ENCODE results near the gene CSMD2.

CSMD2 gene

GRCh38 chr1:33736496-33736895 lies 428.5 kb downstream of the CSMD2 start:
- no peaks in the 10 kb centered on the region for H3K4me1 Mint-ChIP-seq
- H3K4me3 Mint-ChIP-seq = no peak overlapping the region
- ATAC-seq (replicated peaks; ENCODE audit: extremely low read depth, poor library complexity, severe bottlenecking) (no peak), DNase-seq (ENCODE audit: low spot score in 2 of 2) (no peak)
- H3K27me3 Mint-ChIP-seq = peaks cover 64% of the 10 kb centered on the region
- H3K27ac Mint-ChIP-seq (ENCODE audit: low read depth) = no peak overlapping the region
- H3K36me3 Mint-ChIP-seq (ENCODE audit: insufficient read depth) = no peaks in the 10 kb centered on the region
- H3K9me3 Mint-ChIP-seq = no peaks in the 10 kb centered on the region

- no peak for DNase-seq (ENCODE audit: low spot score in 2 of 2)
- no peaks in the 10 kb centered on the region for H3K9me3 Mint-ChIP-seq
- no peaks in the 10 kb centered on the region for H3K36me3 Mint-ChIP-seq (ENCODE audit: insufficient read depth)
- no peak overlapping the region for H3K27ac Mint-ChIP-seq (ENCODE audit: low read depth)
- H3K4me1 Mint-ChIP-seq = no peaks in the 10 kb centered on the region
- no peak for ATAC-seq (replicated peaks; ENCODE audit: extremely low read depth, poor library complexity, severe bottlenecking)
- H3K27me3 Mint-ChIP-seq = peaks cover 56% of the 10 kb centered on the region
- H3K4me3 Mint-ChIP-seq = no peak overlapping the region
These were observed 429.4 kb downstream of the CSMD2 start for GRCh38 chr1:33735624-33736023.

- ATAC-seq (replicated peaks; ENCODE audit: extremely low read depth, poor library complexity, severe bottlenecking) = no peak
- Mint-ChIP-seq H3K4me1 (no peaks in the 10 kb centered on the region), H3K4me3 (no peak overlapping the region)
These were observed 437.7 kb downstream of the CSMD2 start for GRCh38 chr1:33727310-33727709.

GRCh38 chr1:33726274-33726804 lies 438.7 kb downstream of the CSMD2 start:
- no peaks in the 10 kb centered on the region for H3K4me1 Mint-ChIP-seq
- no peaks in the 10 kb centered on the region for H3K36me3 Mint-ChIP-seq (ENCODE audit: insufficient read depth)
- no peaks in the 10 kb centered on the region for H3K27me3 Mint-ChIP-seq
- no peaks in the 10 kb centered on the region for H3K9me3 Mint-ChIP-seq
- ATAC-seq (replicated peaks; ENCODE audit: extremely low read depth, poor library complexity, severe bottlenecking) = no peak
- H3K4me3 Mint-ChIP-seq = no peak overlapping the region
- no peak overlapping the region for H3K27ac Mint-ChIP-seq (ENCODE audit: low read depth)
- no peak for DNase-seq (ENCODE audit: low spot score in 2 of 2)

More at GRCh38 chr1:33727310-33727709, 437.7 kb downstream of the CSMD2 start:
- H3K36me3 Mint-ChIP-seq (ENCODE audit: insufficient read depth) = no peaks in the 10 kb centered on the region
- no peaks in the 10 kb centered on the region for H3K9me3 Mint-ChIP-seq
- peaks cover 9% of the 10 kb centered on the region for H3K27me3 Mint-ChIP-seq
- DNase-seq (ENCODE audit: low spot score in 2 of 2) = no peak
- H3K27ac Mint-ChIP-seq (ENCODE audit: low read depth) = no peak overlapping the region

- H3K27me3 Mint-ChIP-seq = no peaks in the 10 kb centered on the region
- H3K4me3 Mint-ChIP-seq = no peak overlapping the region
- no peaks in the 10 kb centered on the region for H3K36me3 Mint-ChIP-seq (ENCODE audit: insufficient read depth)
These were observed 439.4 kb downstream of the CSMD2 start for GRCh38 chr1:33725556-33726160.

GRCh38 chr1:33725037-33725436 lies 440.0 kb downstream of the CSMD2 start:
- ATAC-seq (replicated peaks; ENCODE audit: extremely low read depth, poor library complexity, severe bottlenecking) (no peak), DNase-seq (ENCODE audit: low spot score in 2 of 2) (no peak)
- no peaks in the 10 kb centered on the region for H3K4me1 Mint-ChIP-seq
- H3K9me3 Mint-ChIP-seq = no peaks in the 10 kb centered on the region
- no peak overlapping the region for H3K4me3 Mint-ChIP-seq
- no peaks in the 10 kb centered on the region for H3K27me3 Mint-ChIP-seq
- H3K27ac Mint-ChIP-seq (ENCODE audit: low read depth) = no peak overlapping the region
- no peaks in the 10 kb centered on the region for H3K36me3 Mint-ChIP-seq (ENCODE audit: insufficient read depth)

More at GRCh38 chr1:33725556-33726160, 439.4 kb downstream of the CSMD2 start:
- H3K9me3 Mint-ChIP-seq = no peaks in the 10 kb centered on the region
- ATAC-seq (replicated peaks; ENCODE audit: extremely low read depth, poor library complexity, severe bottlenecking) (no peak), DNase-seq (ENCODE audit: low spot score in 2 of 2) (no peak)
- no peak overlapping the region for H3K27ac Mint-ChIP-seq (ENCODE audit: low read depth)
- no peaks in the 10 kb centered on the region for H3K4me1 Mint-ChIP-seq

- Mint-ChIP-seq H3K4me3 (no peak overlapping the region), H3K27me3 (no peaks in the 10 kb centered on the region), H3K27ac (ENCODE audit: low read depth) (no peak overlapping the region), H3K4me1 (no peaks in the 10 kb centered on the region), H3K9me3 (no peaks in the 10 kb centered on the region), H3K36me3 (ENCODE audit: insufficient read depth) (no peaks in the 10 kb centered on the region)
- DNase-seq (ENCODE audit: low spot score in 2 of 2) (no peak), ATAC-seq (replicated peaks; ENCODE audit: extremely low read depth, poor library complexity, severe bottlenecking) (no peak)
These were observed 440.7 kb downstream of the CSMD2 start for GRCh38 chr1:33724348-33724747.

GRCh38 chr1:33723251-33723650 lies 441.8 kb downstream of the CSMD2 start:
- Mint-ChIP-seq H3K9me3 (no peaks in the 10 kb centered on the region), H3K27ac (ENCODE audit: low read depth) (no peak overlapping the region), H3K4me3 (no peak overlapping the region), H3K27me3 (no peaks in the 10 kb centered on the region), H3K36me3 (ENCODE audit: insufficient read depth) (no peaks in the 10 kb centered on the region), H3K4me1 (no peaks in the 10 kb centered on the region)
- ATAC-seq (replicated peaks; ENCODE audit: extremely low read depth, poor library complexity, severe bottlenecking) (no peak), DNase-seq (ENCODE audit: low spot score in 2 of 2) (no peak)

GRCh38 chr1:33721301-33721815 lies 443.7 kb downstream of the CSMD2 start:
- H3K27me3 Mint-ChIP-seq = peaks cover 9% of the 10 kb centered on the region
- H3K27ac Mint-ChIP-seq (ENCODE audit: low read depth) = no peak overlapping the region
- ATAC-seq (replicated peaks; ENCODE audit: extremely low read depth, poor library complexity, severe bottlenecking) (no peak), DNase-seq (ENCODE audit: low spot score in 2 of 2) (no peak)
- no peak overlapping the region for H3K4me3 Mint-ChIP-seq
- no peaks in the 10 kb centered on the region for H3K9me3 Mint-ChIP-seq
- H3K4me1 Mint-ChIP-seq = no peaks in the 10 kb centered on the region
- no peaks in the 10 kb centered on the region for H3K36me3 Mint-ChIP-seq (ENCODE audit: insufficient read depth)

- peaks cover 15% of the 10 kb centered on the region for H3K27me3 Mint-ChIP-seq
- H3K27ac Mint-ChIP-seq (ENCODE audit: low read depth) = no peak overlapping the region
- ATAC-seq (replicated peaks; ENCODE audit: extremely low read depth, poor library complexity, severe bottlenecking) (no peak), DNase-seq (ENCODE audit: low spot score in 2 of 2) (no peak)
- H3K4me3 Mint-ChIP-seq = no peak overlapping the region
- H3K4me1 Mint-ChIP-seq = no peaks in the 10 kb centered on the region
- H3K36me3 Mint-ChIP-seq (ENCODE audit: insufficient read depth) = no peaks in the 10 kb centered on the region
- H3K9me3 Mint-ChIP-seq = no peaks in the 10 kb centered on the region
These were observed 445.0 kb downstream of the CSMD2 start for GRCh38 chr1:33719771-33720670.

- ATAC-seq (replicated peaks; ENCODE audit: extremely low read depth, poor library complexity, severe bottlenecking) = no peak
- Mint-ChIP-seq H3K27me3 (peaks cover 22% of the 10 kb centered on the region), H3K27ac (ENCODE audit: low read depth) (no peak overlapping the region), H3K4me3 (no peak overlapping the region), H3K4me1 (no peaks in the 10 kb centered on the region), H3K9me3 (no peaks in the 10 kb centered on the region), H3K36me3 (ENCODE audit: insufficient read depth) (no peaks in the 10 kb centered on the region)
- DNase-seq (ENCODE audit: low spot score in 2 of 2) = no peak
These were observed 445.7 kb downstream of the CSMD2 start for GRCh38 chr1:33719326-33719725.

GRCh38 chr1:33718186-33718585 lies 446.8 kb downstream of the CSMD2 start:
- Mint-ChIP-seq H3K27ac (ENCODE audit: low read depth) (no peak overlapping the region), H3K4me3 (no peak overlapping the region), H3K9me3 (no peaks in the 10 kb centered on the region), H3K27me3 (peaks cover 33% of the 10 kb centered on the region), H3K36me3 (ENCODE audit: insufficient read depth) (no peaks in the 10 kb centered on the region), H3K4me1 (no peaks in the 10 kb centered on the region)
- ATAC-seq (replicated peaks; ENCODE audit: extremely low read depth, poor library complexity, severe bottlenecking) = no peak
- DNase-seq (ENCODE audit: low spot score in 2 of 2) = no peak
